BJ (cell line): ENCODE measurements around the gene NFKBIE. TPM values are rescaled to one million over a fixed set of nuclear protein-coding genes. Genes with fewer than 3 reads are reported as not detected.

Source experiments
- CTCF ChIA-PET: fragments of 350-600 bp; formaldehyde crosslinking; extraction: SDS; loops from one replicate; lab custom pipeline; 2021; ENCODE audit warnings: antibody characterized with exemption, inconsistent platforms; lab: Yijun Ruan, JAX
- POLR2A ChIA-PET: fragments of 300-600 bp; sonication (Branson Sonifier 250); formaldehyde crosslinking; extraction: SDS; loops from one replicate; lab custom pipeline; 2021; ENCODE audit warnings: antibody characterized with exemption; lab: Charles Lee
- DNase-seq: peaks from one replicate; pipeline ENCODE4 v3.0.0-alpha.2; 2011; ENCODE audit warnings: low read depth
- H3K27me3 ChIP-seq: 2 replicates; pipeline ENCODE4 v1.6.0; 2011; ENCODE audit warnings: low read length; ENCODE audit not compliant: control insufficient read depth, insufficient read depth
- H3K36me3 ChIP-seq: 2 replicates; pipeline ENCODE4 v1.5.1; 2011; ENCODE audit warnings: low read length; ENCODE audit not compliant: control insufficient read depth, insufficient read depth
- H3K4me3 ChIP-seq: 2 replicates; pipeline ENCODE4 v1.5.1; 2011; ENCODE audit warnings: low read depth, mild to moderate bottlenecking, control low read depth, low read length
- polyA plus RNA-seq: library from polyadenylated mRNA; depleted of rRNA; stranded (reverse); fragments of >200 nt; gene quantifications from 2 replicates; pipeline ENCODE4 v1.2.3, GENCODE V29; 2011
- TF ChIP-seq, protein P1 (sequence below): IDR thresholded peaks from 2 replicates; pipeline ENCODE4 v1.5.1; 2011; ENCODE audit warnings: low read depth, mild to moderate bottlenecking, control low read depth, inconsistent platforms, low read length, moderate library complexity; ENCODE audit not compliant: insufficient read depth

NFKBIE gene
- polyA plus RNA-seq, 1 experiment, result 8.0 TPM

DNA sequence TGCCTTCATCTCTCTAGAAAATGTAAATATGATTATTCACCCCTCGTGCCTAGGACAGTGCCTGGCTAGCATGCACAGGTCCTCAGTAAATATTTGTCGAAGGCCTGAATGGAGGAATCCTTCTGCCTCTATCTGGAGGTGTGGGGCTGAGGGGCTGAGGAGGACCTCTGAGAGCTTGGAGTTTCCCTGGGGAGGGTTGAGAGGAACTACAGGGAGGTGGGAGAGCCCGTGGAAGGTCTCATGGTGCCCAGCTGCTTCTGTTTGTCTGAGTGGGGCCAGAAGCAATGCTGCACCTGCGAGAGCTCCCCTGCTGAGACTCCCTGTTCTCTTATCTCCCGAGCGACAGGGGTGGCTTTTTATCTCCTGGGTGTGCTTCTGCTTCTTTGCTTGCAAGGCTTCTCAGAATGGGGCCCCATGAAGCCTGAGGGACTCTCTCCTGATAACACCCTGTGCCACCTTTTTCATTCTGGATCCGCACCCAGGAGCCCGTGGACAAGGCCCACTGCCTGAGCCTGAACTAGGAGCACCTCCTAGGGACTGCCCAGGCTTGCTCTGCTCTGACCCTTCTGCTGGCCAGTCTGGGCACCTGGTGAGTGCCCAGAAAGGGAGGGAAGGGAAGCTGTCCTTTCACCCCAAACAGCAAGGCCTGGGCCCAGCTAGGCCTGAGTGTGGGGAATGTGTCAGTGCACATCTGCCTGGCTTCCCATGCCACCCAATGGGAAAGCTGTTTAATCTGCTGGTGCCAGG lies 39.6 kb downstream of the NFKBIE start:
- Histone ChIP-seq H3K36me3 (no peaks in the 10 kb centered on the region), H3K27me3 (no peaks in the 10 kb centered on the region), H3K4me3 (no peak overlapping the region)
- POLR2A ChIA-PET, result no interaction called here
- no peak for DNase-seq
- TF ChIP-seq, protein P1, sequence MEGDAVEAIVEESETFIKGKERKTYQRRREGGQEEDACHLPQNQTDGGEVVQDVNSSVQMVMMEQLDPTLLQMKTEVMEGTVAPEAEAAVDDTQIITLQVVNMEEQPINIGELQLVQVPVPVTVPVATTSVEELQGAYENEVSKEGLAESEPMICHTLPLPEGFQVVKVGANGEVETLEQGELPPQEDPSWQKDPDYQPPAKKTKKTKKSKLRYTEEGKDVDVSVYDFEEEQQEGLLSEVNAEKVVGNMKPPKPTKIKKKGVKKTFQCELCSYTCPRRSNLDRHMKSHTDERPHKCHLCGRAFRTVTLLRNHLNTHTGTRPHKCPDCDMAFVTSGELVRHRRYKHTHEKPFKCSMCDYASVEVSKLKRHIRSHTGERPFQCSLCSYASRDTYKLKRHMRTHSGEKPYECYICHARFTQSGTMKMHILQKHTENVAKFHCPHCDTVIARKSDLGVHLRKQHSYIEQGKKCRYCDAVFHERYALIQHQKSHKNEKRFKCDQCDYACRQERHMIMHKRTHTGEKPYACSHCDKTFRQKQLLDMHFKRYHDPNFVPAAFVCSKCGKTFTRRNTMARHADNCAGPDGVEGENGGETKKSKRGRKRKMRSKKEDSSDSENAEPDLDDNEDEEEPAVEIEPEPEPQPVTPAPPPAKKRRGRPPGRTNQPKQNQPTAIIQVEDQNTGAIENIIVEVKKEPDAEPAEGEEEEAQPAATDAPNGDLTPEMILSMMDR, result no peak
- CTCF ChIA-PET, result interaction anchor here (2.7 kb wide), 1 partner anchor 53 kb away, joined by 10 read pairs; no protein-coding TSS in a partner anchor

DNA sequence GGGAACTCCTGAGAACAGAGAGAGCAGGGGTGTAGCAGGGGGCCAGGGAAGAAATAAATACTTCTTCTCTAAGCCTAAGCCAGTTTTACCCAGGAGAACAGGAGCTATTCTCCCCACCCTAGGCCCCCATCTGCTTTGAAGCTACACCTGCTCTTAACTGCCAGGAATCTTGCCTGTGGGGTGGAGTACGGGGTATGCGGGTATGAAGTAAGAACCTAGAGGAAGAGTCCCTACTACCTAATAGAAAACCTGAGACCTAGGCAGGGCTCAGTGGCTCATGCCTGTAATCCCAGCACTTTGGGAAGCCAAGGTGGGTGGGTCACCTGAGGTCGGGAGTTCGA lies 40.4 kb downstream of the NFKBIE start:
- ChIA-PET POLR2A (no interaction called here), CTCF (interaction anchor here (0.8 to 6.8 kb wide), 3 partner anchors 10 to 114 kb away, joined by 3 to 89 read pairs (median 10); no protein-coding TSS in a partner anchor)
- no peaks in the 10 kb centered on the region for H3K27me3 ChIP-seq

DNA sequence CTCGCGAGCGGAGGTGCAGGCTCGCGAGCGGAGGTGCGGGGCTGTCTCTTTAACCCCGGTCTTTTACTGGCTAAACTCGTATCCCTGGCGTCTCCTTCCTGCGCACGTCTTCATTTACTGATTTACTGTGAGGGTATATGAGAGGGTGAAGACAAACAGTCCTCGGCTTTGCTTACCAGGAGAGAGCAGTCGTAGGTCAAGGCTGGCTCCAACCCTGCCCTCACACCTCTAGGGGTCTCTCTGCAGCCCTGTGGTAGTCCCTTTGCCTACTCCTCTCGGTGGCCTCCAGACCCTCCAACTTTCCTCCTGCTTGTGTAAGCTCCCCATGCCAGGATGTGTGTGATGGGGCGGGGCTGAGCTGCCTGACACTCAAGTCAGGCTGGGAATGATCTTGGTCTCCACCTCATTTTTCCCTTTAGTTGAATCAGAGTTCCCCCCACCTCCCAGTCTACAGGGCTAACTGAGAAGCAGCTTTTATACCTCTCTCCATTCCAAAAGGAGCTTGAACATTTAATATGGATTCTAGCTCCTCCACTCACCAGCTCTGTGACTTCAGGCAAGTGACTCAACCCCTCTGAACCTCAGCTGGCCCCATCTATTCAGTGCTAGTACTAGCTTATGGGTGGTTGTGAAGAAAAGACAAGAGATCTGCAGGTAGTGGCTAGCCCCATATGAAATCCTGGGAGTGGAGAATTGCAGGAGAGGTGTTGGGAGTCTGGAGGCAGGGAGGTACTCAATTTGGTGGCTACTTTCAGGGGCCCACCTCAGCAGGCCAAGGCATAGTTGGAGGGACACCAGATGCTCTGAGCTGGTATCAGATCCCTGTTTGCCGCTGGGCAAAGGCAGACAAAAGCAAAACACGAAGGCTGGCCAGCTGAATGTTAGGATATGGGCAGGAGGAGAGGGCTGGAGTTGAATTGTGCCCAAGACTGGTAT lies 41.1 kb downstream of the NFKBIE start:
- Histone ChIP-seq H3K27me3 (no peaks in the 10 kb centered on the region), H3K36me3 (no peaks in the 10 kb centered on the region), H3K4me3 (peak overlapping the region; percentile 56)
- ChIA-PET CTCF (interaction anchor here (0.8 to 6.8 kb wide), 6 partner anchors 11 to 114 kb away, joined by 3 to 89 read pairs (median 4); no protein-coding TSS in a partner anchor), POLR2A (interaction anchor here (1.0 kb wide), 1 partner anchor 23 kb away, joined by 3 read pairs; no protein-coding TSS in a partner anchor)
- TF ChIP-seq, protein P1, result no peak
- no peak for DNase-seq

More for the DNA sequence above, 40.4 kb downstream of the NFKBIE start:
- TF ChIP-seq, protein P1, result no peak
- Histone ChIP-seq H3K36me3 (no peaks in the 10 kb centered on the region), H3K4me3 (no peak overlapping the region)
- no peak for DNase-seq

DNA sequence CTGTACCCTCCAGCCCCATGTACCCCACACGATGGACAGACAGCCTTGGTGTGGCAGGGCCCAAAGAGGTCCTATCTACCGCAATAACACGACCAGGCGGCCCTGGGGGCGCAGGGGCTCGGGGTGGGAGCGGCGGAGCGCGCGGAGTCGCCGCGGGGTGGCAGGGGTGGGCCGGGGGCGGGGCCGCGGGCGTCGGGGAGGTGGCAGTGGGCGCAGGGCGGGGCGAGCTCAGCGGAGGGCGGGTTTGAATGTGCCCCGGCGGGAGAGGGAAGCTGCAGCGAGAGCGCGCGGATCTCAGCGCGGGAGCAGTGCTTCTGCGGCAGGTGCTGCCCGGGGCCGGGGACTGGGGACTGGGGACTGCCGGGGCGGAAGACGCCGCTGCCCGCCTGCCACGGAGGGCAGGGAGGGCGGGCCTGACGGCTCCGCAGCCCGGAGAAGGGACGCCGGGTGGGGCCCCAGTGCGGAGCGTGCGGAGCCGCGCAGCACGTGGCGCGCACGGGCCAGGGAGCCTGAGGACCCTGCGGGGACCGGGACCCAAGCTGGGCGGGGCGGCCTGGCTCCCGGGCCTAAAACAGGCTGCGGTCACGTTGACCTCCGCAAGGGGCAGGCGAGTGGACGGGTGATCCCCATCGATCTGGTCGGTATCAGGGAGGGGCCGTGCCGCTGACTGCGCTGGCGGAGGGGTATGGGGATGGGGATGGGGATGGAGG lies 41.9 kb downstream of the NFKBIE start, which contains the start of gene SLC29A1:
Gene SLC29A1 (plus strand): TSS at position 277 of the 710 bp plus-strand sequence. CDS start 3,719 bp downstream, outside the sequence.
- Histone ChIP-seq H3K36me3 (no peaks in the 10 kb centered on the region), H3K4me3 (peak within 1 kb of the TSS; percentile 56), H3K27me3 (no peaks in the 10 kb centered on the region)
- ChIA-PET POLR2A (interaction anchor here (1.0 kb wide), 1 partner anchor 24 kb away, joined by 3 read pairs; no protein-coding TSS in a partner anchor), CTCF (interaction anchor here (1.0 to 6.8 kb wide), 6 partner anchors 12 to 86 kb away, joined by 3 to 89 read pairs (median 4); no protein-coding TSS in a partner anchor)
- DNase-seq, result no peak
- TF ChIP-seq, protein P1, result 0 out of 2 replicates have a peak, but pooled peaks have one; percentile 26
